ENCODE data around the gene WWC2. TPM values are rescaled to one million over a fixed set of nuclear protein-coding genes. Genes with fewer than 3 reads are reported as not detected.
A peak's percentile ranks its signal among the peaks of the same experiment; 100 is the strongest.

WWC2 gene
- total RNA-seq (10 to 100 TPM; 21.4 to 43.0 (median 36.5) TPM), polyA plus RNA-seq (10 to 100 TPM in 1 of 2 donors, 1 to 10 TPM in 1; 5.4 to 16.2 TPM)
- long read RNA-seq, donor 1, full-length matches to known transcripts: 43 of 63 reads
- long read RNA-seq, donor 1, partial matches to known transcripts: 13 of 63 reads
- long read RNA-seq, donor 1, other reads (novel, unspliced or antisense): 7 of 63 reads
- long read RNA-seq, donor 2, full-length matches to known transcripts: 1 of 7 reads
- long read RNA-seq, donor 2, partial matches to known transcripts: 6 of 7 reads
- long read RNA-seq, donor 2, other reads (novel, unspliced or antisense): 0 of 7 reads
- long read RNA-seq, donor 3, full-length matches to known transcripts: 39 of 61 reads
- long read RNA-seq, donor 3, partial matches to known transcripts: 14 of 61 reads
- long read RNA-seq, donor 3, other reads (novel, unspliced or antisense): 8 of 61 reads

GRCh38 chr4:183098723-183099536 is at the start of gene WWC2:
WWC2 (plus strand) TSS chr4:183099257; CDS start chr4:183099492, 235 bp downstream.
- peaks cover 0 to 18% (median 0%) of the 10 kb centered on the region in 9 donors for H3K27me3 ChIP-seq
- TF ChIP-seq POLR2A (IDR thresholded peaks at IDR 0.05) (peak; percentile 23 to 77), CTCF (IDR thresholded peaks at IDR 0.05) (peak in 4 of 12 donors; percentile 21 to 27 (median 24))
- H3K9me3 ChIP-seq: no peaks in the 10 kb centered on the region
- ATAC-seq (peak; percentile 85 to 94 (median 93)), DNase-seq (peak; percentile 91 to 96 (median 93))
- peak within 1 kb of the TSS; percentile 91 to 99 (median 97) for H3K27ac ChIP-seq
- H3K4me1 ChIP-seq: peaks cover 0 to 36% (median 18%) of the 10 kb centered on the region in 12 donors
- 0 to 1% (median 0%) methylated on average over 22 to 102 of the region's 102 CpGs for WGBS, 4 donors
- H3K4me3 ChIP-seq: peak within 1 kb of the TSS; percentile 52 to 92 (median 81)
- intact Hi-C loops (cut with DNase I): loop anchor here in 2 of 10 donors (5.0 kb wide), 4 partner anchors 43 to 143 kb away; no protein-coding TSS in a partner anchor
- no peaks in the 10 kb centered on the region for H3K36me3 ChIP-seq

GRCh38 chr4:183053681-183054080 is 45.4 kb upstream of the WWC2 start:
- no peaks in the 10 kb centered on the region for H3K36me3 ChIP-seq
- H3K27me3 ChIP-seq: no peaks in the 10 kb centered on the region
- H3K4me1 ChIP-seq: no peaks in the 10 kb centered on the region
- 68 to 75% (median 70%) methylated on average over 1 of the region's 1 CpG for WGBS, 4 donors
- H3K4me3 ChIP-seq: no peak overlapping the region
- intact Hi-C loops (cut with DNase I): no loop called here
- ATAC-seq: no peak
- no peak overlapping the region for H3K27ac ChIP-seq
- no peak for DNase-seq
- TF ChIP-seq POLR2A (IDR thresholded peaks at IDR 0.05): no peak
- TF ChIP-seq CTCF (IDR thresholded peaks at IDR 0.05): no peak
- peaks cover 0 to 14% (median 0%) of the 10 kb centered on the region in 12 donors for H3K9me3 ChIP-seq

GRCh38 chr4:183057255-183057654 is 41.8 kb upstream of the WWC2 start:
- Histone ChIP-seq H3K9me3 (peaks cover 0 to 18% (median 0%) of the 10 kb centered on the region in 12 donors), H3K27ac (no peak overlapping the region), H3K4me3 (no peak overlapping the region), H3K27me3 (no peaks in the 10 kb centered on the region), H3K36me3 (no peaks in the 10 kb centered on the region), H3K4me1 (no peaks in the 10 kb centered on the region)
- intact Hi-C loops (cut with DNase I): no loop called here
- no peak for DNase-seq
- ATAC-seq: no peak
- TF ChIP-seq CTCF (IDR thresholded peaks at IDR 0.05): no peak
- no peak for TF ChIP-seq POLR2A (IDR thresholded peaks at IDR 0.05)
- WGBS, 4 donors: 84 to 91% (median 85%) methylated on average over 6 of the region's 6 CpGs
